GM19351 (cell line): Measurements from ENCODE around the gene PDCL3.

Experiments
- ATAC-seq: cut with Tn5 transposase; IDR thresholded peaks from one replicate; pipeline ENCODE4 v1.9.1; 2021; ENCODE audit warnings: mild to moderate bottlenecking, moderate library complexity; ENCODE audit not compliant: unreplicated experiment

Gene PDCL3

DNA sequence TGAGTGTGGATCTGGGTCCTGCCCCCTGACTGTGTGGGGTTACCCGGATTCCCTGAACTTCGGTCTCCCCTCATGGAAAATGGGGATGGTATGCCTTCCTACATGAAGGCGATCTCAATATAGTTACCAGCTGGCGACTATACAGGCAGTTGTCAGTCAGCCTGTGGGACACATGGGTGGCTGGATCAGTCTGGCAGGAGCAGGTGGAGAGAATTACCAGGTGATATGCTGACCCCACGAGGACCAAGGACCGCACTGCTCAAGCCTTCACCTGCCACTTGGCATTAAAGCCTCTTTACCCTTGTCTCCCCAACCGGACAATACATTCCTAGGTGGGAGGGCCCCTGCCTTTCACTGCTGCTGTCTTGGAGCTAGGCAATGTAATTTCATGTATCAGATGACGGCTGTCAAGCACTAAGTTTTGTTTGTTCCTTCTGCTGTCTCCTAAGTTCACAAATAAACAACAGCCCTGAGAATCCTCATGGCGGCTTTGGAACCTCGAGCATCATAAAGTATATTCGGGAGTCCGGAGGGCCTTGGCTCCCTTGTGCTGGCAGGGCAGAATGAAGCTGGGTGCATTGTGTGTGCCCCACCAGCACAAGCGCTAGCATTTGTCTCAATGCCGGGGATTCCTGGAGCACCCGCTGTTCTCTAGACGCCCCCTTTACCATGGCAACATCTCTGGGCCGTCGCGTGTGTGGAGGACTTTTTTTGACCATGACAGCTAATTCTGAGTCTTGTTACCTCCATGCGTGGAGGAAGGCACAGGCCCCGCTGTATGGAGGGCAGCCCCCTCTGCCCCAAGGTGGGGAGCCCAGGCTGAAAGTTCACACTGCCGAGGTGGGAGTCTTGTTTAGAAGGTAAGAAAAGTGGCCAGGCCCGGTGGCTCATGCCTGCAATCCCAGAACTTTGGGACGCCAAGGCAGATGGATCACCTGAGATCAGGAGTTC lies 48.6 kb downstream of the PDCL3 start:
- ATAC-seq: no peak

GRCh38 chr2:100612388-100613000 lies 49.7 kb downstream of the PDCL3 start:
- ATAC-seq: no peak

DNA sequence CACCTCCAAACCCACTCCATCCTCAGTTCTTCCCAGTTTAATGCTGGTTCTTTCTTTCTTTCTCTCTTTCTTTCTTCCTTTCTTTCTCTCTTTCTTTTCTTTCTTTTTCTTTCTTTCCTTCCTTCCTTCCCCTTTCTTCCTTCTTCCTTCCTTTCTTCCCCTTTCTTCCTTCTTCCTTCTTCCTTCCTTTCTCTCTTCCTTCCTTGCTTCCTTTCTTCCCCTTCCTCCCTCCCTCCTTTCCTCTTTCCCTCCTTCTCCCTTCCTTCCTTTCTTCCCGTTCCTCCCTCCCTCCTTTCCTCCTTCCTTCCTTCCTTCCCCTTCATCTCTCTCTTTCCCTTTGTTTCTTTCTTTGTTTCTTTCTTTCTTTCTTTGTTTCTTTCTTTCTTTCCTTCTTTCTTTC lies 50.9 kb downstream of the PDCL3 start:
- no peak for ATAC-seq

- no peak for ATAC-seq
Measured at GRCh38 chr2:100614455-100615000, 51.7 kb downstream of the PDCL3 start.

GRCh38 chr2:100615471-100615870 lies 52.7 kb downstream of the PDCL3 start:
- no peak for ATAC-seq

DNA sequence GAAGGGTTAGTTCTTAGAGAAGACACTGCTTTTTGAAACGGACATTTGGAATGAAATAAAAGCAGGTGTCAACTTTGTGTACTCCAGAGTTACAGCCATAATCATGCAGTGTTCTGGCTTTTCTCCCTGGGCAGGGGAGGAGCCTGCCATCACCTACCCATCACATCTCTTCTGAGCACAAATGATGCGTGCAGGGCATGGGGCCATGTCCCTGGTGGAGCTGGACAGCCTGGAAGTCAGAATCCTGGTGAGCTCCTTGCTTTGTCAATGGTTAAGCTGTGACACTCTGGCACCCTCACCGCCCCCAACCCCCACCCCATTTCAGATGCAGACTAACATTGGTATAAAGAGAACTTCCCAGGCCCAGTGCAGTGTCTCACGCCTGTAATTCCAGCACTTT lies 53.1 kb downstream of the PDCL3 start:
- no peak for ATAC-seq

DNA sequence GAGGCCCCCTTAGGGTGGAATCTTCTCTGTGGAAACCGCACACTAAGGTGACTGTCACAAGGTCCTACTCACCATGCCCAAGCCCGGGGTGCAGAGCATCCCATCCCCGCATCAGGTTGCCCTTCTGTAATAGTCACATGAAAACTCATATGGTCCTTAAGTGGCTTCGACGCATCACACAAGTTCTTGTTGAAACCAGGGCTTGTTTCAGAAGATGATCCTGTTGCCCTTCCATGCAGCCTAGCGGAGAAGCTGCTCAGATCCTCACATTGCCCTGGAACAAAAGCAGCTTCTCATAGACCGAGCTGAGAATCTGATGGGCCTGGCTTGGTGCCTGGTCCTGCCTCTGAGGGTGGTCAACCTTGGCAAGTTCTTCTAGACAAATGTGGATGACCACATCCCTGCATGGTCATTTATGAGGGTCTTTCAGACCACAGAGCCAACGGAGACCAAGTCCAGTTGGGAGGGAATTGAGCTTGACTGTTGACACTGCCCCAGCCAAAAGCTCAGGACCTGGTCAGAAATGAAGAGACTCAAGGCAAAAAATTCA lies 54.1 kb downstream of the PDCL3 start:
- no peak for ATAC-seq

- ATAC-seq: no peak
Measured at GRCh38 chr2:100619951-100620350, 57.2 kb downstream of the PDCL3 start.

GRCh38 chr2:100620481-100620880 lies 57.7 kb downstream of the PDCL3 start:
- ATAC-seq: no peak

GRCh38 chr2:100621371-100621951 lies 58.7 kb downstream of the PDCL3 start:
- ATAC-seq: no peak

- no peak for ATAC-seq
Measured at GRCh38 chr2:100623033-100623715, 60.4 kb downstream of the PDCL3 start.

GRCh38 chr2:100623930-100624329 lies 61.1 kb downstream of the PDCL3 start:
- ATAC-seq: no peak

DNA sequence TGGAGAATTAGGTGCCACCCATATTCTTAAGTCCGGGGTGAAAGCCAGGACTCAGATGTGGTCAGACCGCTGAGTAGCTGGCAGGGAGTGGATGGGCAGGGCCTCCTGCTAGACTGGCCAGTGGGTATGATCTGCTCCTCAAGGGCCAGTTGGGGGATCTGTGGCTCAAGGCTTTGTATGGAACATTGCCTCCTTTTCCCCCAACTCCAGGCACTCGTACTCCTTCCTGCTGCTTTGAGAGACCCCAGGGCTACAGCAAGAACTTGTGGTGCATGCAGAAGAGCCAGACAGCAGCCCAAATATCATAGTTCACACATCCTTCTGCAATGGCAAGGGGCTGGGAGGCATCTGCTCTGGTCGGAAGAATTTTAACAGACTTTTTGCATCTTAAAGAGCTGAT lies 61.7 kb downstream of the PDCL3 start:
- no peak for ATAC-seq

GRCh38 chr2:100625717-100626116 lies 62.9 kb downstream of the PDCL3 start:
- ATAC-seq: no peak
